ENCODE measurements around the gene EHBP1. TPM values are rescaled to one million over a fixed set of nuclear protein-coding genes. Genes with fewer than 3 reads are reported as not detected.

The EHBP1 gene
- total RNA-seq, result 61.9 and 80.9 TPM in 2 replicates

GRCh38 chr2:62705007-62705829 is at the start of gene EHBP1:
Gene EHBP1 (plus strand): TSS chr2:62705713. CDS start chr2:62707192, 1,479 bp downstream.

GRCh38 chr2:63050334-63051041 is 345.0 kb downstream of the EHBP1 start, which contains the start of gene OTX1:
Gene OTX1 (plus strand): TSS chr2:63050830. CDS start chr2:63052991, 2,161 bp downstream.

Other genes with a start within 250 kb of the EHBP1 start
- gene TMEM17, start 199.5 kb upstream of the EHBP1 start, total RNA-seq, result 1.8 and 2.6 TPM in 2 replicates